Measurements from ENCODE around the gene SYNE2.
"Not testable (repeated sequence)": the region's sequence is repeated elsewhere in the genome, so short reads cannot be mapped to it uniquely, and the experiment has no call there.

The SYNE2 gene

DNA sequence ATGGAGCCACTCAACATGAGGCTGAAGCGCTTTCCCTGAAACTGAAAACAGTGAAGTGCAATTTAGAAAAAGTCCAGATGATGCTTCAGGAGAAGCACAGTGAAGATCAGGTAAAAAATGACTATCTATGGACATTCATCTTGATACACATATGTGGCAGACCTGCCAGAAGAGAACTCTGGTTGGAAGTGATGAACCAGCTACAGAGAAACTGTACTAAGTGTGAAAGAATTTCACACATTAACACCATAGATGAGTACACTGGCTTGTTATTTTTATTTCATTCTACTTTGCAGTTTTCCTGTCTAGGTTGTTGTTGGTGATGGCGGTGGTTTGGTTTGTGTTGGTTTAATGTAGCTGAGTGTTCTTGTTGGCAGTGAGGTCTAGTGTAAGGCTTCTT, 266.7 kb downstream of the SYNE2 start:
- no peak for DNase-seq (ENCODE audit: low read depth)

GRCh38 chr14:64119980-64120379, 267.2 kb downstream of the SYNE2 start:
- DNase-seq (ENCODE audit: low read depth), result no peak

- no peak for DNase-seq (ENCODE audit: low read depth)
Observed at GRCh38 chr14:64123241-64123822, 270.5 kb downstream of the SYNE2 start.

DNA sequence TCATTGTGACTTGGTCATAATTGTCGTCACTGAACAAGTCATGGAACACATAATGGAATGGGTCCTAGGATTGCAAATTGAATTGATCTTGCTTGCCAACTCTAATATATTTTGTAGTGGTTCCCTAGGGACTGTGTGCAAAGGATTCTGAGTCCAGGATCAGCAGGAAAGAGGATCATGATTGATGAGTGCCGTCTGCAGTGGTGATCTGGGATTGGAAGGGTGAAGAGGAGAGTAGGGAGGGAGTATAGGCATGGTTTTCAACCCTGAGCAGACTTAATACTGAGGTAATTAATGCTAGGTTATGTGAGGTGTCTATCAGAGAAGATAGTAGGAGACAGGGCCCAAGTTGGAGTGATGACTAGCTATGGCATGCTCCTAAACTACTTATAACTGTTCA, 272.5 kb downstream of the SYNE2 start:
- no peak for DNase-seq (ENCODE audit: low read depth)

DNA sequence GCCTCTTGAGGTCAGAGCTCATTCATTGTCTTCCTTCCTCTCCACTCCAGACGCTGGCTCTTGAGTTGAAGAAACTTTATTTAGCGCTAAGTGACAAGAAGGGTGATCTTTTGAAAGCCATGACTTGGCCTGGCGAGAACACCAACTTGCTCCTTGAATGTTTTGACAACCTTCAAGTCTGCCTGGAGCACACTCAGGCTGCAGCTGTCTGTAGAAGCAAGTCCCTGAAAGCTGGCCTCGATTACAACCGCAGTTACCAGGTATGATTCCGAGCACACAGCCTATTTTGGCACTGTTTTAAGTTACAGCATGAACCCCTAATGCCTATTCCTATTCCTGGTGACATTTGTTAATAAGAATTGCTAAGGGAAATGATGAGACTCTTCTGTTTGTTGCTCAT, 273.7 kb downstream of the SYNE2 start:
- DNase-seq (ENCODE audit: low read depth), result no peak

GRCh38 chr14:64137657-64138290, 285.0 kb downstream of the SYNE2 start:
- DNase-seq (ENCODE audit: low read depth), result peak; percentile 29

- DNase-seq (ENCODE audit: low read depth), result no peak
Observed at GRCh38 chr14:64147126-64147790, 294.5 kb downstream of the SYNE2 start.

DNA sequence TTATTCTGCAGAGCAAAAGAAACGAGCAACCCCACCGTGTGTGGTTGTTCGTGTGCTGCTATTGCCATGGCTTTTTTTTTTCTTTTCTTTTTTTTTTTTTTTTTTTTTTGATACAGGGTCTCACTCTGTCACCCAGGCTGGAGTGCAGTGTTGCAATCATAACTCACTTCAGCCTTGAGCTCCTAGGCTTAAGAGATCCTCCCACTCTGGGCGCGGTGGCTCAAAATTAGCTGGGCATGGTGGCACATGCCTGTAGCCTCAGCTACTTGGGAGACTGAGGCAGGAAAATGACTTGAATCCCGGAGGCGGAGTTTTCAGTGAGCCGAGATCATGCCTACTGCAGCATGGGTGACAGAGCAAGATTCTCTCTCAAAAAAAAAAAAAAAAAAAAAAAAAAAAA, 297.1 kb downstream of the SYNE2 start:
- no peak for DNase-seq (ENCODE audit: low read depth)

- no peak for DNase-seq (ENCODE audit: low read depth)
Observed at GRCh38 chr14:64158608-64159007, 305.8 kb downstream of the SYNE2 start.

- no peak for DNase-seq (ENCODE audit: low read depth)
Observed at GRCh38 chr14:64159588-64159987, 306.8 kb downstream of the SYNE2 start.

- no peak for DNase-seq (ENCODE audit: low read depth)
Observed at GRCh38 chr14:64170181-64170580, 317.4 kb downstream of the SYNE2 start.

DNA sequence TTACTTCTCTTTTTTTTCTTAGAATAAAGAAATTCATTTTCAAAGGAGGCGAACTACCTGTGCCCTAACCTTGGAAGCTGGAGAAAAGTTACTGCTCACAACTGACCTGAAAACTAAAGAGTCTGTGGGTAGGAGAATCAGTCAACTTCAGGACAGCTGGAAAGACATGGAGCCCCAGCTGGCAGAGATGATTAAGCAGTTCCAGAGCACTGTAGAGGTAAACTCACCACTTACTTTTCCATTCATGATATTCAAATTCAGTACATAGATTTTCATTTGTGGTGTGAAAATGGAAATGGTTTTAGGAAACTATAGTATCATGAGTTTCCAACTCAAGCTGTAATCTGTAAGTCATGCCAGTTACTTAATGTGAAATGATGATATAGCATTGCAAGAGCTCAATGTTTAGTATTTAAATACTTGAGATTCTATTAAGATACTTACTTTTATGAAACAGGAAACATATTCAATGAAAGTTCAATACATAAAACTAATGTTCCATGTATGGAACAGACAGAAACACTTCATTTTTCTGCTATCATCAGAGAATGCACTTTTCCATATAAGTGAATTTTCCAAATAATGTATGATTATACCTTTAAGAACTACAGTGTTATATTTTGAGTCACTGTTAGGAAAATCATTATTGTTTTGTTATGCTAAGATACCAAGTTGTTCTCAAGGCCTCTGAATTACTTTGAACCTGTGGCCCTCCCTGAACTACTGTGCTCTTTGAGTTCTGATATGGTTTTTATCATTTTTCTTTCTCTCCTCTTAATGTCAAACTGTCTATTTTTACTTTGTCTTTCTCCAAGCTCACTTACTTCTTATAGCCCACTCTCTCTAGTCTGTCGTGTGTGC, 322.3 kb downstream of the SYNE2 start:
- no peak for DNase-seq (ENCODE audit: low read depth)

GRCh38 chr14:64176330-64176729, 323.5 kb downstream of the SYNE2 start:
- DNase-seq (ENCODE audit: low read depth), result no peak

GRCh38 chr14:64178814-64179213, 326.0 kb downstream of the SYNE2 start:
- peak; percentile 32 for DNase-seq (ENCODE audit: low read depth)

- DNase-seq (ENCODE audit: low read depth), result not testable (repeated sequence)
Observed at GRCh38 chr14:64182908-64183307, 330.1 kb downstream of the SYNE2 start.

- no peak for DNase-seq (ENCODE audit: low read depth)
Observed at GRCh38 chr14:64184103-64184729, 331.4 kb downstream of the SYNE2 start.

DNA sequence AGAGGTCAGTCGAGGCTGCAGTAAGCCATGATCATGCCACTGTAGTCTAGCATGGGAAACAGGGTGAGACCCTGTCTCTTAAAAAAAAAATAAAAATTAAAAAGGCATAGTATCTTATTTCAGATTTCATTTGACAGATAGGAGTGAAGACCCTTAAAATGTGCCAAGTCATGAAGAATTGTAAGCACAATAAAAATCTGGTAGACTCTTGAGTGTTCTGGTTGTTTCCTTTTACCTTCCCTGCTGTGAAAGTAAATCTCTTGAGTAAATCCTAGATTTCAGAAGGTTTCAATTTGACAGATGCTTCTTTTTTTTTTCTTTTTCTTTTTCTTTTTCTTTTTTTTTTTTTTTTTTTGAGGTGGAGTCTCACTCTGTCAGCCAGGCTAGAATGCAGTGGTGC, 332.4 kb downstream of the SYNE2 start:
- no peak for DNase-seq (ENCODE audit: low read depth)

- DNase-seq (ENCODE audit: low read depth), result no peak
Observed at GRCh38 chr14:64186231-64187129, 333.7 kb downstream of the SYNE2 start.

- no peak for DNase-seq (ENCODE audit: low read depth)
Observed at GRCh38 chr14:64187331-64187730, 334.5 kb downstream of the SYNE2 start.

- DNase-seq (ENCODE audit: low read depth), result peak; percentile 63
Observed at GRCh38 chr14:64190974-64191502, 338.2 kb downstream of the SYNE2 start.

DNA sequence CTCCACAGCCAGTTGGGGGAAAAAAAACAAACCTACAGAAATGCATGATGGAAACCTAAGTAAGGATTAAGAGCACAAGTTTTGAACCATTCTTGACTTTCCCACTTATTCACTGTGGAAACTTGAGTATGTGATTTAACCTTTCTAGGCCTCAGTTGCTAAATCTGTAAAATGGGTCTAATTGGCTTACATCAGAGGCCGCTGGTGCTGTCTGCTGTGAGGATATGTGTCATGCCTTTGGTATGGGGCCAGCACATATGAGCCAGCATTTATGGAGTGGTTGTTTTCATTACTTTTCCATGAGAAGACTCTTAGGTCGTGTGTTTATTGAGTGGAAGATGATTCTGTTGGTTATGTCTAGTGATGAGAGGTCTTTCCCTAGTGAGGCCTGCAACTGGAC, 339.0 kb downstream of the SYNE2 start:
- peak; percentile 93 for DNase-seq (ENCODE audit: low read depth)
